Measurements from ENCODE around the gene KRT10.

DNA sequence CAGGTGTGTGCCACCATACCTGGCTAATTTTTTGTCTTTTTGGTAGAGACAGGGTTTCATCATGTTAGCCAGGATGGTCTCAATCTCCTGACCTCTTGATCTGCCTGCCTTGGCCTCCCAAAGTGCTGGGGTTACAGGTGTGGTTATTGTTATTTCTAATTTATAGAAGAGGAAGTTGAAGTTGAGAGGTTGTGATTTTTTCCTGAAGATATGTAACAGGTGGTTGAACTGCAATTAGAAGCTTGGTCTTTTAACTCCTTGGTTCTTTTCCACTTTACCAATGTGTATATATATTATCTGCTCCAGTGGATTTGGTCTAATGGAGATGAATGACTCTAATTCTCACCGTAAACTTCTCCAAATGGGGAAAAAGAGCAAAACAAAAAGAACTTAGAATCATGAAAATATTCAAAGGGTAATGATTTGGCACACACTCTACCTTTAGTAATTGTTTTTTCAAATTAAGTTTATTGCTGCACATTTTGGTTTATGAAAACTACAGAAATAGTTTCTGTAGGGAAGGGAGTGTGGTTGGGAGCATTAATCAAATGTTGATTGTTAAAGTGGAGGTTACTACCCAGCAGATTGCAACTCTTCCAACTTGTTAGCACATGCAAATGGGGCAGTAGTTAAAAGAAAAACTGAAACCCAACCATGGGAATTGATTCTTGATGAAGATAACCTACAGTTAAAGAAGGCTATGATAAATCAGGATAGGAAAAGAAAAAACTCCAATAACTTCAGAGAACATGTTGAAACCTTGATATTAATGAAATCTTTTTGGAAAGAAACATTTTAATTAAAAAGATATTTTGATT lies 1.8 kb upstream of the KRT10 start:
- TF ChIP-seq, protein P1, sequence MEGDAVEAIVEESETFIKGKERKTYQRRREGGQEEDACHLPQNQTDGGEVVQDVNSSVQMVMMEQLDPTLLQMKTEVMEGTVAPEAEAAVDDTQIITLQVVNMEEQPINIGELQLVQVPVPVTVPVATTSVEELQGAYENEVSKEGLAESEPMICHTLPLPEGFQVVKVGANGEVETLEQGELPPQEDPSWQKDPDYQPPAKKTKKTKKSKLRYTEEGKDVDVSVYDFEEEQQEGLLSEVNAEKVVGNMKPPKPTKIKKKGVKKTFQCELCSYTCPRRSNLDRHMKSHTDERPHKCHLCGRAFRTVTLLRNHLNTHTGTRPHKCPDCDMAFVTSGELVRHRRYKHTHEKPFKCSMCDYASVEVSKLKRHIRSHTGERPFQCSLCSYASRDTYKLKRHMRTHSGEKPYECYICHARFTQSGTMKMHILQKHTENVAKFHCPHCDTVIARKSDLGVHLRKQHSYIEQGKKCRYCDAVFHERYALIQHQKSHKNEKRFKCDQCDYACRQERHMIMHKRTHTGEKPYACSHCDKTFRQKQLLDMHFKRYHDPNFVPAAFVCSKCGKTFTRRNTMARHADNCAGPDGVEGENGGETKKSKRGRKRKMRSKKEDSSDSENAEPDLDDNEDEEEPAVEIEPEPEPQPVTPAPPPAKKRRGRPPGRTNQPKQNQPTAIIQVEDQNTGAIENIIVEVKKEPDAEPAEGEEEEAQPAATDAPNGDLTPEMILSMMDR (IDR thresholded peaks at IDR 0.05), result no peak
- no peak for TF ChIP-seq POLR2A (IDR thresholded peaks at IDR 0.05)
- TF ChIP-seq EP300 (IDR thresholded peaks at IDR 0.05), result no peak
